ENCODE data around the gene FLT3.

- TF ChIP-seq FOXK2 (IDR thresholded peaks at IDR 0.05) (no peak), CREM (IDR thresholded peaks at IDR 0.05; ENCODE audit: low read depth) (no peak), ELK1 (IDR thresholded peaks at IDR 0.05; ENCODE audit: low read depth, low read length) (no peak)
These were observed 135.5 kb downstream of the FLT3 start for GRCh38 chr13:27964741-27965323.
